Large intestine (tissue), 3 donors: Measurements from ENCODE around the gene CUL9. TPM values are rescaled to one million over a fixed set of nuclear protein-coding genes. Genes with fewer than 3 reads are reported as not detected.

Experiments
- DNase-seq, 2 donors: peaks; one replicate each; pipeline versions ENCODE4 v3.0.0 to v3.0.0-alpha.2; 2013
- H3K27ac ChIP-seq: one replicate; pipeline ENCODE4 v1.5.1; 2013; ENCODE audit warnings: low read length
- H3K27me3 ChIP-seq: 2 replicates; pipeline ENCODE4 v1.6.1; 2013; ENCODE audit warnings: low read length; ENCODE audit not compliant: control insufficient read depth, insufficient read depth
- H3K36me3 ChIP-seq: 2 replicates; pipeline ENCODE4 v1.6.1; 2013; ENCODE audit warnings: low read length; ENCODE audit not compliant: control insufficient read depth, insufficient read depth
- H3K4me1 ChIP-seq: one replicate; pipeline ENCODE4 v1.6.1; 2013; ENCODE audit warnings: low read length; ENCODE audit not compliant: control insufficient read depth, insufficient read depth
- H3K4me3 ChIP-seq: one replicate; pipeline ENCODE4 v1.5.1; 2013; ENCODE audit warnings: low read length
- H3K9me3 ChIP-seq: one replicate; pipeline ENCODE4 v1.6.1; 2013; ENCODE audit warnings: mild to moderate bottlenecking, low read depth, low read length, moderate library complexity; ENCODE audit not compliant: control insufficient read depth
- WGBS: methylation state at CpG from one replicate; pipeline ENCODE4 v1.1.5; 2013; ENCODE audit warnings: low lambda C conversion rate; ENCODE audit not compliant: insufficient coverage; 5-methylcytosine and 5-hydroxymethylcytosine counted together
- polyA plus RNA-seq: library from polyadenylated mRNA; unstranded; fragments of 120-200 nt; gene quantifications from one replicate; pipeline ENCODE4 v1.2.1, GENCODE V29; 2013

The CUL9 gene
- polyA plus RNA-seq, 1 donor = 42.5 TPM

GRCh38 chr6:43200541-43200940 lies 18.5 kb downstream of the CUL9 start:
- Histone ChIP-seq H3K27ac (no peak overlapping the region), H3K4me3 (no peak overlapping the region), H3K4me1 (peaks cover 7% of the 10 kb centered on the region), H3K27me3 (no peaks in the 10 kb centered on the region), H3K9me3 (no peaks in the 10 kb centered on the region), H3K36me3 (peaks cover 58% of the 10 kb centered on the region)
- WGBS = no CpG with 5 or more reads among the region's 6 CpGs
- DNase-seq = no peak

GRCh38 chr6:43202451-43202850 lies 20.5 kb downstream of the CUL9 start:
- Histone ChIP-seq H3K9me3 (no peaks in the 10 kb centered on the region), H3K4me1 (peaks cover 7% of the 10 kb centered on the region), H3K27ac (no peak overlapping the region), H3K27me3 (no peaks in the 10 kb centered on the region), H3K36me3 (peaks cover 51% of the 10 kb centered on the region), H3K4me3 (no peak overlapping the region)
- no peak for DNase-seq
- WGBS = no CpG with 5 or more reads among the region's 5 CpGs

- no CpG with 5 or more reads among the region's 17 CpGs for WGBS
- DNase-seq = no peak
- H3K4me3 ChIP-seq = no peak overlapping the region
- H3K36me3 ChIP-seq = peaks cover 47% of the 10 kb centered on the region
- peaks cover 7% of the 10 kb centered on the region for H3K4me1 ChIP-seq
- H3K27me3 ChIP-seq = no peaks in the 10 kb centered on the region
- H3K9me3 ChIP-seq = no peaks in the 10 kb centered on the region
- H3K27ac ChIP-seq = no peak overlapping the region
Observed at GRCh38 chr6:43203029-43203717, 21.2 kb downstream of the CUL9 start.

GRCh38 chr6:43203718-43204095 lies 21.7 kb downstream of the CUL9 start:
- peaks cover 42% of the 10 kb centered on the region for H3K36me3 ChIP-seq
- peaks cover 7% of the 10 kb centered on the region for H3K4me1 ChIP-seq
- H3K4me3 ChIP-seq = no peak overlapping the region
- no peaks in the 10 kb centered on the region for H3K9me3 ChIP-seq
- no CpG with 5 or more reads among the region's 8 CpGs for WGBS
- no peak overlapping the region for H3K27ac ChIP-seq
- DNase-seq = no peak
- H3K27me3 ChIP-seq = no peaks in the 10 kb centered on the region

GRCh38 chr6:43204271-43205105 lies 22.5 kb downstream of the CUL9 start:
- Histone ChIP-seq H3K27ac (peak overlapping the region; percentile 37), H3K36me3 (peaks cover 37% of the 10 kb centered on the region), H3K9me3 (no peaks in the 10 kb centered on the region), H3K27me3 (no peaks in the 10 kb centered on the region), H3K4me3 (no peak overlapping the region), H3K4me1 (peaks cover 7% of the 10 kb centered on the region)
- no CpG with 5 or more reads among the region's 23 CpGs for WGBS
- DNase-seq = no peak

GRCh38 chr6:43205849-43206248 lies 23.9 kb downstream of the CUL9 start:
- WGBS = 94% methylated on average over 3 of the region's 10 CpGs
- H3K27me3 ChIP-seq = no peaks in the 10 kb centered on the region
- DNase-seq = no peak
- H3K36me3 ChIP-seq = peaks cover 25% of the 10 kb centered on the region
- H3K4me3 ChIP-seq = no peak overlapping the region
- H3K9me3 ChIP-seq = no peaks in the 10 kb centered on the region
- H3K27ac ChIP-seq = no peak overlapping the region
- peaks cover 7% of the 10 kb centered on the region for H3K4me1 ChIP-seq

GRCh38 chr6:43207286-43207685 lies 25.3 kb downstream of the CUL9 start:
- 82% methylated on average over 1 of the region's 2 CpGs for WGBS
- no peak overlapping the region for H3K4me3 ChIP-seq
- DNase-seq = no peak
- H3K9me3 ChIP-seq = no peaks in the 10 kb centered on the region
- H3K27me3 ChIP-seq = no peaks in the 10 kb centered on the region
- H3K36me3 ChIP-seq = peaks cover 22% of the 10 kb centered on the region
- peaks cover 7% of the 10 kb centered on the region for H3K4me1 ChIP-seq
- H3K27ac ChIP-seq = no peak overlapping the region

- H3K27me3 ChIP-seq = no peaks in the 10 kb centered on the region
- 40% methylated on average over 1 of the region's 1 CpG for WGBS
- H3K4me1 ChIP-seq = no peaks in the 10 kb centered on the region
- H3K27ac ChIP-seq = no peak overlapping the region
- no peak overlapping the region for H3K4me3 ChIP-seq
- peaks cover 21% of the 10 kb centered on the region for H3K36me3 ChIP-seq
- no peaks in the 10 kb centered on the region for H3K9me3 ChIP-seq
- DNase-seq = peak in 1 of 2 donors; percentile 38
Observed at GRCh38 chr6:43211955-43212354, 30.0 kb downstream of the CUL9 start.

- no CpG with 5 or more reads among the region's 11 CpGs for WGBS
- no peaks in the 10 kb centered on the region for H3K9me3 ChIP-seq
- H3K27ac ChIP-seq = no peak overlapping the region
- no peak for DNase-seq
- no peaks in the 10 kb centered on the region for H3K27me3 ChIP-seq
- peaks cover 27% of the 10 kb centered on the region for H3K36me3 ChIP-seq
- no peak overlapping the region for H3K4me3 ChIP-seq
- H3K4me1 ChIP-seq = no peaks in the 10 kb centered on the region
Observed at GRCh38 chr6:43213431-43213830, 31.4 kb downstream of the CUL9 start.

GRCh38 chr6:43215066-43215465 lies 33.1 kb downstream of the CUL9 start:
- Histone ChIP-seq H3K27ac (no peak overlapping the region), H3K9me3 (no peaks in the 10 kb centered on the region), H3K36me3 (peaks cover 37% of the 10 kb centered on the region), H3K27me3 (no peaks in the 10 kb centered on the region), H3K4me1 (no peaks in the 10 kb centered on the region), H3K4me3 (no peak overlapping the region)
- WGBS = no CpG with 5 or more reads among the region's 8 CpGs
- DNase-seq = no peak
